Testis (tissue), 2 donors: ENCODE results near the gene CYB5B.

Experiments
- CTCF ChIP-seq, 3 experiments: fragments of 450-650 bp in 2 of 3; fragments of 200-600 bp in 1 of 3; sonication (generic) in 1 of 3; IDR thresholded peaks; one replicate each; pipeline ENCODE4 v1.5.1; 2016 to 2019; ENCODE audit warnings: antibody characterized with exemption in 3 of 3, mild to moderate bottlenecking in 2 of 3, moderate library complexity in 1 of 3
- POLR2A ChIP-seq: fragments of 450-650 bp; IDR thresholded peaks from one replicate; pipeline ENCODE4 v1.6.1; 2017; ENCODE audit warnings: antibody characterized with exemption, mild to moderate bottlenecking, moderate library complexity

GRCh38 chr16:69467531-69468204 is 43.2 kb downstream of the CYB5B start:
- no peak for TF ChIP-seq CTCF (IDR thresholded peaks at IDR 0.05)
- TF ChIP-seq POLR2A: no peak
